WI38 (cell line): Measurements from ENCODE around the gene DAPK2.

Source experiments
- H3K4me3 ChIP-seq: 2 replicates; pipeline ENCODE4 v1.5.1; 2011; ENCODE audit warnings: low read depth, mild to moderate bottlenecking, control low read depth, low read length
- TF ChIP-seq, protein P1 (sequence below): IDR thresholded peaks from 2 replicates; pipeline ENCODE4 v1.5.1; 2012; ENCODE audit warnings: low read depth, mild to moderate bottlenecking, control low read depth, low read length

The DAPK2 gene

DNA sequence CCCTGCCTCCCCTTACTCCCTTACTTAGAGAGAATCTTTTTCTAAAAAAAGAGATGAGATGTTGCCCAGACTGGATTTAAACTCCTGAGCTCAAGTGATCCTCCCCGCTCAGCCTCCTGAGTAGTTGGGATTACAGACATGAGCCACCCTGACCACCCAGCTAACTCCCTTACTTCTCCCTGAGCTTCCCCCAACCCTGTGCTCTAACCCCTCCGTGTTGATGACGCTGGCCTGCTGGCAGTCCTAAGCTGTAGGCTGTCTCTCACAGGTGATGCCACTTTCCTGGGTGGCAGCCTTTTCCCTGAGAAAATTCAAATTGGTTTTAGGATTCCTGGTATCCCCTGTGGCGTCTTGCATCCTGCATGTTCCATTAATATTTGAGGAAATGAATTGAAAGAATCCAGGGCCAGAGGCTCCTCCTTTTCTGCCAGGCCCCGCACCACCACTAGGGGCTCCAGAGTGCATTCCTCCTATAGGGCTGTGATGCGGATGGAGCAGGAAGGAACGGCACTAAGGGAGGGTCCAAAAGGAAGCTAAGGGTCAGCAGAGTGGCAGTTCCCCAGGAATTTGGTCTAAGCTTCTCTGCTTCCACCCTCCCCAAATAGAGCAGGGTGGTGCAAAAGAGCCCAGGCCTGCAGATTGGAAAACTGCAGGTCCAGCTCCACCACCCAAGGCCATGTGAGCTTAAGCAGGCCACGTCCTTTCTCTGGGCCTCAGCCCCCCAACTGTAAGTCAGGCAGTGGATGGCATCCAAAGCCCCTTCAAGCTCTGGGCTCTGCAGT is 101.1 kb downstream of the DAPK2 start:
- H3K4me3 ChIP-seq, result no peak overlapping the region
- TF ChIP-seq, protein P1, sequence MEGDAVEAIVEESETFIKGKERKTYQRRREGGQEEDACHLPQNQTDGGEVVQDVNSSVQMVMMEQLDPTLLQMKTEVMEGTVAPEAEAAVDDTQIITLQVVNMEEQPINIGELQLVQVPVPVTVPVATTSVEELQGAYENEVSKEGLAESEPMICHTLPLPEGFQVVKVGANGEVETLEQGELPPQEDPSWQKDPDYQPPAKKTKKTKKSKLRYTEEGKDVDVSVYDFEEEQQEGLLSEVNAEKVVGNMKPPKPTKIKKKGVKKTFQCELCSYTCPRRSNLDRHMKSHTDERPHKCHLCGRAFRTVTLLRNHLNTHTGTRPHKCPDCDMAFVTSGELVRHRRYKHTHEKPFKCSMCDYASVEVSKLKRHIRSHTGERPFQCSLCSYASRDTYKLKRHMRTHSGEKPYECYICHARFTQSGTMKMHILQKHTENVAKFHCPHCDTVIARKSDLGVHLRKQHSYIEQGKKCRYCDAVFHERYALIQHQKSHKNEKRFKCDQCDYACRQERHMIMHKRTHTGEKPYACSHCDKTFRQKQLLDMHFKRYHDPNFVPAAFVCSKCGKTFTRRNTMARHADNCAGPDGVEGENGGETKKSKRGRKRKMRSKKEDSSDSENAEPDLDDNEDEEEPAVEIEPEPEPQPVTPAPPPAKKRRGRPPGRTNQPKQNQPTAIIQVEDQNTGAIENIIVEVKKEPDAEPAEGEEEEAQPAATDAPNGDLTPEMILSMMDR, result peak; percentile 98

- H3K4me3 ChIP-seq, result no peak overlapping the region
- TF ChIP-seq, protein P1, result no peak
Observed at GRCh38 chr15:63944681-63944955, 101.7 kb downstream of the DAPK2 start.

DNA sequence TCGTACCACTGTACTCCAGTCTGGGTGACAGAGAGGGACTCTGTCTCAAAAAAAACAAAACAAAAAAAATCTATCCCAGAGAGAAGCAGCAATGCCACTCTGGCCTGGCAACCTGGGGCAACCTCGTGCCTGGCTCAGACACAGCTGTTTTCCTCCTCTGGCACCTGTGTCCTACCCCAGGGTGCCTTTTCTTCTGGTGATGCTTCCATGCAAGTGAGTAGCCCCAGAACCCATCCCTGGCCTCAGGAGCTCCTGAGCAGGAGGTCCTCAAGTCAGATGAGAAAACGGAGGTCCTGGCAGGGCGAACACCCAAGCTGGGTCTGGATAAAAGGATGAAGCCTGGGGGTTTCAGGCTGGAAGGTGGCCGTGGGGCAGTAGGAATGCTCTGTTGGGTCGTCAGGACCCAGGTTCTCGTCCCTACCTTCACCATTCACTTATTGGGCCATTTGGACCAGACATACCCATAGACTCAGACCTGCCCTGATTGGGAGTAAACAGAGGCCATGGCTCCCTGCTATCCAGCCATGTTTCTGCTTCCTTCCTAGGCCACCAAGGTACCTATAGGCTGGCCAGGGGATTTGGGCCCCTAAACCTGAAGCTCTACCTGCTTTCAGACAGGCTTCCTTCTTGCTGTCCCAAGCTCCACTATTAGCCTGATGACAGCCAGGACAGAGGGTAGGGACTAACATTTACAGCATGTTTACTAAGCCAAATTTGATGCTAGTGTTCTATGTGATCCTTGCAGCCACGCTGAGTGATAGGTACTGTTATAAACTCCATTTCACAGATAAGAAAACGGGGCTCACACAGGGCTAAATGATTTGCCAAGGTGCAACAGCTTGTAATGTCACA is 102.2 kb downstream of the DAPK2 start:
- no peak overlapping the region for H3K4me3 ChIP-seq
- TF ChIP-seq, protein P1, result no peak

- TF ChIP-seq, protein P1, result no peak
- no peak overlapping the region for H3K4me3 ChIP-seq
Observed at GRCh38 chr15:63942486-63943365, 103.6 kb downstream of the DAPK2 start.

- H3K4me3 ChIP-seq, result no peak overlapping the region
- TF ChIP-seq, protein P1, result no peak
Observed at GRCh38 chr15:63941698-63942465, 104.4 kb downstream of the DAPK2 start.

DNA sequence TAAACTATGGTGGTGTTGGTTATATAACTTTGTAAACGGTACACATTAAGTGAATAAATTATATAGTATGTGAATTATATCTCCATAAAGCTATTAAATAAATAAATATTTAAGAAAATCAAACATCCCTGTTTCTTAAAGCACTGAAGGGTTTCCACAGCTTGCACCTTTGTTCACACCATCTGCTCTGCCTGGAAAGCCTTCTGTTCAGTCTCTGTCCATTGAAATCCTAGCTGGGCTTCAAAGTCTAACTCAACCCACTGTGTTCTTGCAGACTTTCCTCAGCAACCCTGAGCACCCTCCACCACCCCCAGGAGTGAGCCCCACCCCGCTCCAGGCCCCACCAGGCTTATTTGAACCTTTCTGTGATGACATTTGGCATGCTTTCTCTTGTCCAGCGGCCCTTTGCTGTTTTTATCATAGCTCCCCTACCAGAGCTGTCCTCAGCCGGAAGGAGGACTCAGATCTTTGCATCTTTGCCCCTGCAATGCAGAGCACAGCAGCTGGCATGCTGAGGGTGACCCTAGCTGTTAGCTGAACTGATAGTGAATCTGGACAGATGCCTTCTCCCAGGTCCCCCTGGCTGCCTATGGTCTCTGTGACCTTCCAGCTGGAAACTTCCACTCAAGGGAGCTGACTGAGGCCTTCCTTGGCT is 105.2 kb downstream of the DAPK2 start:
- TF ChIP-seq, protein P1, result no peak

More for the DNA sequence above, 105.2 kb downstream of the DAPK2 start:
- H3K4me3 ChIP-seq, result no peak overlapping the region
